AG04450 (cell line): Measurements from ENCODE around the gene VPS41. TPM values are rescaled to one million over a fixed set of nuclear protein-coding genes. Genes with fewer than 3 reads are reported as not detected.

Experiments
- CTCF ChIA-PET: fragments of 300-600, 350-600 bp; formaldehyde crosslinking; extraction: SDS; loops from one replicate; lab custom pipeline; 2022; ENCODE audit warnings: antibody characterized with exemption, inconsistent platforms; lab: Charles Lee
- POLR2A ChIA-PET: fragments of 350-600 bp; formaldehyde crosslinking; extraction: SDS; loops from one replicate; lab custom pipeline; 2021; ENCODE audit warnings: antibody characterized with exemption, inconsistent platforms; lab: Yijun Ruan, JAX
- DNase-seq: peaks from one replicate; pipeline ENCODE4 v3.0.0-alpha.2; 2011; ENCODE audit warnings: low read depth, low spot score
- H3K27ac ChIP-seq: one replicate; pipeline ENCODE4 v1.5.1; 2012; ENCODE audit warnings: low read depth, low read length, control low read depth
- H3K27me3 ChIP-seq: one replicate; pipeline ENCODE4 v1.6.0; 2012; ENCODE audit warnings: low read length; ENCODE audit not compliant: control insufficient read depth, insufficient read depth
- H3K4me3 ChIP-seq: 2 replicates; pipeline ENCODE4 v1.5.1; 2011; ENCODE audit warnings: mild to moderate bottlenecking, low read depth, low read length, control low read depth
- H3K9me3 ChIP-seq: 2 replicates; pipeline ENCODE4 v1.5.1; 2012; ENCODE audit warnings: low read length; ENCODE audit not compliant: control insufficient read depth, insufficient read depth
- polyA plus RNA-seq: library from polyadenylated mRNA; depleted of rRNA; stranded (reverse); fragments of >200 nt; gene quantifications from 2 replicates; pipeline ENCODE4 v1.2.3, GENCODE V29; 2011
- TF ChIP-seq, protein P1 (sequence below): IDR thresholded peaks from 2 replicates; pipeline ENCODE4 v1.5.1; 2011; ENCODE audit warnings: low read depth, low read length, control low read depth, inconsistent platforms

The VPS41 gene
- polyA plus RNA-seq, 1 experiment, result 67.1 TPM

DNA sequence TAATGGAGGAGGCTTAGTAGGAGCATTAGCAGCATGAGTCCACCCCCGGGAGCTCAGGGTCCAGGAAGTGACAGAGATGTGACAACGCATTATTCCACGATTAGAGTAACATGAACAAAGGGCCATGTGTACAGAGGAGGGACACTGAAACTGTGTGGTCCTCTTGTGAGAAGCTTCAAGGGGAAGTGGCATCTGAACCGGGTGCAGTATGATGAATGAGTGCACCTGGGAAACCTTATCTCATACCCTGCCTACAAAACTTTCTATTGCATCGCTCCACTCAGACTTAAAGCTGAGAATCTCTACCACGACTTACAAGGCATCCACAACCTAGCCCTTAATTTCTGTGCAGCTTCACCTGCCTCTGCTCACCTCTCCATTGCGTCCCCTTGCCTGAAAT is 162.6 kb downstream of the VPS41 start:
- no peaks in the 10 kb centered on the region for H3K9me3 ChIP-seq
- ChIA-PET POLR2A (no interaction called here), CTCF (interaction anchor here (0.6 to 2.2 kb wide), 6 partner anchors 10 to 721 kb away, joined by 3 to 8 read pairs (median 3); no protein-coding TSS in a partner anchor)
- H3K27ac ChIP-seq, result no peak overlapping the region
- no peak overlapping the region for H3K4me3 ChIP-seq
- H3K27me3 ChIP-seq, result no peaks in the 10 kb centered on the region
- TF ChIP-seq, protein P1, sequence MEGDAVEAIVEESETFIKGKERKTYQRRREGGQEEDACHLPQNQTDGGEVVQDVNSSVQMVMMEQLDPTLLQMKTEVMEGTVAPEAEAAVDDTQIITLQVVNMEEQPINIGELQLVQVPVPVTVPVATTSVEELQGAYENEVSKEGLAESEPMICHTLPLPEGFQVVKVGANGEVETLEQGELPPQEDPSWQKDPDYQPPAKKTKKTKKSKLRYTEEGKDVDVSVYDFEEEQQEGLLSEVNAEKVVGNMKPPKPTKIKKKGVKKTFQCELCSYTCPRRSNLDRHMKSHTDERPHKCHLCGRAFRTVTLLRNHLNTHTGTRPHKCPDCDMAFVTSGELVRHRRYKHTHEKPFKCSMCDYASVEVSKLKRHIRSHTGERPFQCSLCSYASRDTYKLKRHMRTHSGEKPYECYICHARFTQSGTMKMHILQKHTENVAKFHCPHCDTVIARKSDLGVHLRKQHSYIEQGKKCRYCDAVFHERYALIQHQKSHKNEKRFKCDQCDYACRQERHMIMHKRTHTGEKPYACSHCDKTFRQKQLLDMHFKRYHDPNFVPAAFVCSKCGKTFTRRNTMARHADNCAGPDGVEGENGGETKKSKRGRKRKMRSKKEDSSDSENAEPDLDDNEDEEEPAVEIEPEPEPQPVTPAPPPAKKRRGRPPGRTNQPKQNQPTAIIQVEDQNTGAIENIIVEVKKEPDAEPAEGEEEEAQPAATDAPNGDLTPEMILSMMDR, result no peak
- no peak for DNase-seq

DNA sequence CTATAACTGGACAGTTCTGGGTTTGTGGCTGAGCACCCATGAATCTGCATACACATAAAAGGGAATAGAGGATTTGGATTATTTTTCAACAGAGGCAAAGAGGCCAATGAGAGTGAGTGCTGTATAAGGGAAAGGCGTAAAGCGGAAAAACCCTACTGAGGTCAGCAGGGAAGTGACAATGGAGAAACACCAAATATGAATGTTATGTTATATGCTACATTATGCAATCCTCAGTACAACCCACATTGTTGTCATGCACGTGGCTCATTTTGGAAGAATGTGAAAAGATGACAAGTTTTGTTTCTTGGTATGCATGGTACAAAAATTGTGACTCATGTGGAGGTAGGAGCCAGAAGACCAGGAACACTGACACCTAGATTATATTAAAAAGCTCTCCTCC is 164.2 kb downstream of the VPS41 start:
- POLR2A ChIA-PET, result no interaction called here
- no peak overlapping the region for H3K27ac ChIP-seq
- CTCF ChIA-PET, result interaction anchor here (1.9 to 2.2 kb wide), 2 partner anchors 8 to 293 kb away, joined by 6 to 8 read pairs; no protein-coding TSS in a partner anchor

DNA sequence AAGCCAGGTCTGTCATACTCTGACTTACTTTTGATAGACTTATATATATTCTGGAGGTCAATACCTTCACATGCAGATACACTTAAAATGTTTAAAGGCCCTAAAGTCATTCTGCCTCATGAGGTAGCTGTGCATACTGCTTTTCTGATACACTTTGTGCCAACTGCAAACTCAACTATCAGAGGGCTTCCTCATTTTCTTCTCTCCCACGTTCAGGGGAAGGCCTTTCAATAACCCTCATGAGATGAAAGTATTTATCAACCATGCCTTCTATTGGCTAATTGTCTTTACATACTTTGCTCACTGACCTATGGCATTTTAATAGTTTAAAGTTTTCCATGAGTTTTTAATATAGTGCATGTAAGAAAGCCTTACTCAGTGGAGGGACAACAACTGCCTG is 165.1 kb downstream of the VPS41 start:
- Histone ChIP-seq H3K9me3 (no peaks in the 10 kb centered on the region), H3K4me3 (no peak overlapping the region), H3K27ac (no peak overlapping the region), H3K27me3 (no peaks in the 10 kb centered on the region)
- TF ChIP-seq, protein P1, result no peak
- ChIA-PET CTCF (no interaction called here), POLR2A (no interaction called here)
- DNase-seq, result no peak

More for the DNA sequence above, 164.2 kb downstream of the VPS41 start:
- no peak overlapping the region for H3K4me3 ChIP-seq
- H3K27me3 ChIP-seq, result no peaks in the 10 kb centered on the region
- peak; percentile 13 for DNase-seq
- H3K9me3 ChIP-seq, result no peaks in the 10 kb centered on the region
- TF ChIP-seq, protein P1, result no peak

DNA sequence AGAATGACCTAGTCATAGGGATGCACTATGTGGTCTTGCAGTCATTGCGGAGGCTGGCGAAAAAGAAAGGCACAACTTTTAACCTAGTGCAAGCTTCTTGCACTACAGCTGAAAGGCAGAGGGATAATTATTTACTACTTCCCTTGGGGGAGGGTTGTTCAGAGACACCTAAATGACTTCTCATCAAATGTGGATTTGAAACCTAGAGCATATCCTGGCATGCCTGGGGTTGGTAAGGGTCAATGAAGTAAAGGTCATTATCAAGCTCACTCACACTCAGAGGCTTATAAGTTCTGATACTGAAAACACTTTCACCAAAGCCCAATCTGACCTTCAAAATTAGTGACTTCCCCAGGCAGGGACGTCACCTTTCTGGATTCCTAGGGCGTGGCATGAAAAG is 168.9 kb downstream of the VPS41 start:
- no peak for DNase-seq
- ChIA-PET POLR2A (no interaction called here), CTCF (interaction anchor here (0.6 to 1.6 kb wide), 6 partner anchors 8 to 779 kb away, joined by 3 to 4 read pairs (median 3); no protein-coding TSS in a partner anchor)
- TF ChIP-seq, protein P1, result no peak
- Histone ChIP-seq H3K27me3 (no peaks in the 10 kb centered on the region), H3K9me3 (no peaks in the 10 kb centered on the region), H3K27ac (no peak overlapping the region), H3K4me3 (no peak overlapping the region)

DNA sequence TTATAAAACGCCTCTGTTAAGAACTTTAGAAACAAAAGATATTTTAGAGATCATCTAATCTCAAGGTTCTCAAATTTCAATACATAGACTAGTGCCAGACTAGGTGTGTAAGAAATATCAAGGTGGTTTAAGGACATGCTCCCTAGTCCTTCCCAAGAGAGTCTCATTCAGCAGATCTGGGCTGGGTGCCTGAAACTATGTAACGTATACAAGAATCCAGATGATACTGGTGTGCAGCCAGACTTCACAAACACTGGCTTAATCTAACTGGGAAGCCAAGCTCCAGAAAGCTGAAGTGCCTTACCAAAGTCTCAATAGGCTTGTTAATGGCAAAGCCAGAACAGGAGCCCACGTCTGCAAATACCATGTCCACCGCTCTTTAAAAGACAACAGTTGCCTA is 172.9 kb downstream of the VPS41 start:
- ChIA-PET CTCF (interaction anchor here (2.4 kb wide), 1 partner anchor 10 kb away, joined by 8 read pairs; no protein-coding TSS in a partner anchor), POLR2A (no interaction called here)
- peak; percentile 36 for DNase-seq
- no peak overlapping the region for H3K27ac ChIP-seq
- H3K4me3 ChIP-seq, result no peak overlapping the region
- no peaks in the 10 kb centered on the region for H3K27me3 ChIP-seq
- H3K9me3 ChIP-seq, result no peaks in the 10 kb centered on the region
- TF ChIP-seq, protein P1, result no peak
